GM21786 (cell line): ENCODE data around the gene FAM8A1.
A peak's percentile ranks its signal among the peaks of the same experiment; 100 is the strongest.
"Not testable (repeated sequence)": the region's sequence is repeated elsewhere in the genome, so short reads cannot be mapped to it uniquely, and the experiment has no call there.

Source experiments
- ATAC-seq: cut with Tn5 transposase; IDR thresholded peaks from one replicate; pipeline ENCODE4 v1.9.1; 2021; ENCODE audit not compliant: unreplicated experiment

Gene FAM8A1, protein sequence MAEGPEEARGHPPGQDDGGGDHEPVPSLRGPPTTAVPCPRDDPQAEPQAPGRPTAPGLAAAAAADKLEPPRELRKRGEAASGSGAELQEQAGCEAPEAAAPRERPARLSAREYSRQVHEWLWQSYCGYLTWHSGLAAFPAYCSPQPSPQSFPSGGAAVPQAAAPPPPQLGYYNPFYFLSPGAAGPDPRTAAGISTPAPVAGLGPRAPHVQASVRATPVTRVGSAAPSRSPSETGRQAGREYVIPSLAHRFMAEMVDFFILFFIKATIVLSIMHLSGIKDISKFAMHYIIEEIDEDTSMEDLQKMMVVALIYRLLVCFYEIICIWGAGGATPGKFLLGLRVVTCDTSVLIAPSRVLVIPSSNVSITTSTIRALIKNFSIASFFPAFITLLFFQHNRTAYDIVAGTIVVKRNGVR

DNA sequence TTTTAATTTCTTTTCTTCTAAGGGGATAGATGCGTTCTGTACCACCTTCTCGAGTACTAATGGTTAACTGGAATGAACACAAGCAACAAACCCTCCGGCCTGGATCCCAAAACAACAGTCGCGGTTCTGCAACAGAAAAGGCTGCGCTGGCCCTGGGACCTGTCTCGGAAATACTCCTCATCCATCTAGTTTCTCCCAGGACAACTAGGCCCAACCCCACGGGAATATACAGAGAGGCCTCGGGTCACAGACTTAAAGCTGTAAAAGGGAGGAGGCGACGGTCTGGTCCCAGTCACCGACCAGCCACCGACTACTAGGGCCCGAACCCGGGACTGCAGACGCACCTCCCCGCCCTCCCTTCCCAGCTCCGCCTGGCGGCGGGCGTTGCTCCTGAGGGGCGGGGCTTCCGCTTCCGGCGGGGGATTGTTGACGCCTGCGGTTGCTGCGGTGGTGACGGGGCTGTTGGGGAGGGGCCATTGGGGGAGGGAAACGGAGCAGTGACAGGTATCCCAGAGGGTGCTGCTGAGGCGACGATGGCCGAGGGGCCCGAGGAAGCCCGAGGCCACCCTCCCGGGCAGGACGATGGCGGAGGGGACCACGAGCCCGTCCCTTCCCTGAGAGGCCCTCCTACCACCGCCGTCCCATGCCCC lies at the start of gene FAM8A1:
FAM8A1 (plus strand) TSS at position 426 of the 650 bp plus-strand sequence; CDS start at position 534, 108 bp downstream.
- ATAC-seq, result peak; percentile 88

DNA sequence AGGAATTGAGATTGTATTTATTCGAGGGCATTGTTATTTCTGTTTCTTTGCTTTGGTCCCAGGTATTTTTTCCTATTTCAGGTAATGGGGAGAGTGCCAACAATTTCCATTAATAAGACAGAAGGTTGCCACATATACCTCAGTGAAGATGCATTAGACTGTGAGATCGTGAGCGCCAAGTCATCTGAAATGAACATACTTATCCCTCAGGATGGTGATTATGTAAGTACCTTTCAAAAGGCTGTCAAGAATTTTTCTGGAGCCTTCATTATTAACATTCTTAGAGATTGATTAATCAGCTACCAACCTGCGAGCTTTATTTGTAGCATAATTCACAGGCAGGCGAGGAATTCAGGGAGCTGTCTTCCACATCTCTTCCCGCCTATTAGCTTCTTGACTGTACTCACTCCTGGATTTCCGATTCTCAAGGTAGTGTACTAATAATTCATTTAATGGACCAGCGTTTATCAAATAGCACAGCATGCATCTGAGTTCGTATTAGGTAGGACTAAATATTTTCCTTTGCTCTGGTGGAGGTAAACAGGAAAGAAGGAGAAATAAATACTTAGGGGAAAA lies 48.6 kb upstream of the FAM8A1 start:
- no peak for ATAC-seq

DNA sequence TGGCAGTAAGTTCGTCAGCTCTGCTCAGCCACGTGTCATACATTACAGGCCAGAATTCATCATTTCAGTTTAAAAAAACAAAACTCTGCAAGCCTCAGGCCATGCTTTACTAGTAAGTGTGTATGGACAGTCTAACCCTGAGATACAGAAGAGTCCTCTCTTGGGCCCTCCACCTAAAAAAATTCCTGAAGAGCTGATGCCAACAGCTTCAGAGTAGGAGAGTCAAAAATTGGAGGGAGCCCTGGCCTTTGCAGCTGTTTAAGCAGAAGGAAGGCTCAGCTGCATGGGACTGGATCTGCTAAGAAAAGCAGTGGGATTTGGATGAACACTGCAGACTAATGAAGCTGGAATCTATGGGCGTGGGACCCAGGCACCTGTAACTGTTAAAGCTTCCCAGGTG lies 47.2 kb upstream of the FAM8A1 start:
- no peak for ATAC-seq

DNA sequence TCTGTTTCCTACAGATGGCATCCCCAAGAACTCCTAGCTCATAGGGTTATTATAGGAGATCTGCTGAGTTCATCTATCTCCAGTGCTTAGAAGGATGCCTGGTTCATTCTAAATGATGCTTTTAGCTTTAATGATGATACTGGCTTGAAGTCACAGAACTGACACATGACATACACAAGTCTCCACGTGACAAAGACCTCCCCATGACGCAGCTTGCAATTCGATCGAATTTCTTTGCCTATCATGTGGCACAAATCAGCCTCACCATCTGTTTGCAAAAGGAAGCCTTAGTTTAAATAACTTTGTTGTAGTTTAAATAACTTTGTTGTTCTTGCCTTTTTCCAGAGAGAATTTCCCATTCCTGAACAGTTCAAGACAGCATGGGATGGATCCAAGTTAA lies 44.1 kb upstream of the FAM8A1 start:
- ATAC-seq, result no peak

DNA sequence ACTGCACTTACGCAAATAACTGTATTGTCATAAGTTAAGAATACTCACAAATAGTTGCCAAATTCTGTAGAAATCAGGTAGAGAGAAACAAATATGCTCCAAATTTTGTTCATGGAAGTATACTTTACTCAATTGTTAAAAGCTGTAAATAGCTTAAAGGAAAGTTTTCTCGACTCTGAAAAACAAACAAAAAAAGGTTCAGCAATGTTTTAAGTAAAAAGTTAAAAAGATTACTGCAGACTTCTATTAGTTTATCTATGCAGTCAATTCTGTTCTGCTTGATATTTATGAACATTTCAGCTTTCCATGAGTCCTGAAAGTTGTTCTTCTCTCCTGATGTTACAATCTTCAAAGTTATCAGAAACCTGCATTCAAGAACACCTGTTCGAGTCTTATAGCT lies 37.5 kb upstream of the FAM8A1 start:
- no peak for ATAC-seq

DNA sequence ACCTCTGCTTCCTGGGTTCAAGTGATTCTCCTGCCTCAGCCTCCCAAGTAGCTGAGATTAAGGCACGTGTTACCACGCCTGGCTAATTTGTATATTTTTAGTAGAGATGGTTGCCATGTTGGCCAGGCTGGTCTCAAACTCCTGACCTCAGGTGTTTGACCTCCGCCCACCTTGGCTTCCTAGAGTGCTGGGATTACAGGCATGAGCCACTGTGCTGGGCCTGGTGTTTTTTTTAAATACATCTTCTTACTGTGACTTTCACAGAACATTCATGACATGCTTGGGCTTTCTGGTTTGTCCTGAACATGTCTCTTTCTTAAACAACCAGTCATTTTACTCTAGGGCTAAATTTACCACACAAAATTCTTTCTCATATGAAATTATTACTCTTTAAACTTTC lies 34.7 kb upstream of the FAM8A1 start:
- no peak for ATAC-seq

DNA sequence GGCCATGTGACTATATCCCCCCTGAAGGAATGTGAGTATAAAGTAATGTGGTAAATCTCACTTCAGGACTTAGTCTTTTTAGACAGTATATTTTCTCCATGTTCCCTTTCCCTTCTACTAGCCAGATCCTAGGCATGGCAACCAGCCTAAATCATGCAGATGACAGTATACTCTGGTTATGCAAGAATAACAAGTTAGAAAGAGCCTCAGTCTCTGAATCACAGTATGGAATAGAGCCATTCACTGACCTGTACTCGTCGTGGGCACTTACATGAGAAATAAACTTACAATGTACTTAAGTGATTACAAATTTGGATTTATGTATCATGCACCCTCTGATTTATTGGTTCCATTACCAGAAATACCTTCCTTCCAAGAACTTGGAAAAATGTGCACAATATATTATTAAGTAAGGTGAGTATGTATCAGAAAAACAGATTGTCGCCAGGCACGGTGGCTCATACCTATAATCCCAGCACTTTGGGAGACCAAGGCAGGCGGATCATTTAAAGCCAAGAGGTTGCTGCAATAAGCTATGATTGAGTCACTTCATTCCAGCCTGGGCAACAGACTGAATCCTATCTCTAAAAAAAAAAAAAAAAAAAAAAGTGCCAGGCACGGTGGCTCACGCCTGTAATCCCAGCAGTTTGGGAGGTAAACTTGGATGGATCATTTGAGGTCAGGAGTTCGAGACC lies 25.1 kb upstream of the FAM8A1 start:
- no peak for ATAC-seq

DNA sequence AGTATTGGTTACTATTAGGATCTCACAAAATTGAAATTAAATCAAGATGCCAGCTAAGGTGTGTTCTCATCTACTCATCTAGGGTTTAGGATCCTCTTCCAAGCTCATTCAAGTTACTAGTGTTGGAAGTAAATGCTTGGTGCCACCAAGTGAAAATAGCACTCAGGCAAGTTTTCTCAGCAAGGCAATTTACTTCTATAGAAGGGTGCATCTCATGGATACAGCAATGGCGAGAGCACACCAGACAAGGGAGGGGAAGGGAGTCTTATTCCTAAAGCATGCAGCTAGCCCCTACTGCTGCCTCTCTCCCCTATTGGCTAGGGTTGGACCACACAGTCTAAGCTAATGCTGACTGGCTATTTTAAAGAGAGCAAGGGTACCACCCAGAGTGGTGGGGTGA lies 23.0 kb upstream of the FAM8A1 start:
- no peak for ATAC-seq

DNA sequence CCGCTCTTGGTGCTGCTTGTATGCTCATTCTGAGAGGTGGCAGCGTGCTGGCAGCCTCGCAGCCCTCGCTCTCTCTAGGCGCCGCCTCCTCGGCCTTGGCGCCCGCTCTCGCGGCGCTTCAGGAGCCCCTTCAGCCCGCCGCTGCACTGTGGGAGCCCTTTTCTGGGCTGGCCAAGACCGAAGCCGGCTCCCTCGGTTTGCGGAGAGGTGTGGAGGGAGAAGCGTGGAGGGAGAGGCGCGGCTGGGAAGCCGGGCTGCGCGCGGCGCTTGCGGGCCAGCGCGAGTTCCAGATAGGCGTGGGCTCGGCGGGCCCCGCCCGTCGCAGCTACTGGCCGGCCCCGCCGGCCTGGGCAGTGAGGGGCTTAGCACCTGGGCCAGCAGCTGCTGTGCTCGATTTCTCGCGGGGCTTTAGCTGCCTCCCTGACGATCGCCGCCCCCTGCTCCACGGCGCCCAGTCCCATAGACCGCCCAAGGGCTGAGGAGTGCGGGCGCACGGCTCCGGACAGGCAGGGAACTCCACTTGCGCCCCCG lies 19.5 kb upstream of the FAM8A1 start:
- ATAC-seq, result no peak

DNA sequence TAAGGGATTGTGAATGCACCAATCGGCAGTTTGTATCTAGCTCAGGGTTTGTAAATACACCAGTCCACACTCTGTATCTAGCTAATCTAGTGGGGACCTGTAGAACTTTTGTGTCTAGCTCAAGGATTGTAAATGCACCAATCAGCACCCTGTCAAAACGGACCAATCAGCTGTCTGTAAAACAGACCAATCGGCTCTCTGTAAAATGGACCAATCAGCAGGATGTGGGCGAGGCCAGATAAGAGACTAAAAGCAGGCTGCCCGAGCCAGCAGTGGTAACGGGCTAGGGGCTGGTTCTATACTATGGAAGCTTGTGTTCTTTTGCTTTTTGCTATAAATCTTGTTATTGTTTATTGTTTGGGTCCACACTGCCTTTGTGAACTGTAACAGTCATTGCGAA lies 18.8 kb upstream of the FAM8A1 start:
- not testable (repeated sequence) for ATAC-seq

DNA sequence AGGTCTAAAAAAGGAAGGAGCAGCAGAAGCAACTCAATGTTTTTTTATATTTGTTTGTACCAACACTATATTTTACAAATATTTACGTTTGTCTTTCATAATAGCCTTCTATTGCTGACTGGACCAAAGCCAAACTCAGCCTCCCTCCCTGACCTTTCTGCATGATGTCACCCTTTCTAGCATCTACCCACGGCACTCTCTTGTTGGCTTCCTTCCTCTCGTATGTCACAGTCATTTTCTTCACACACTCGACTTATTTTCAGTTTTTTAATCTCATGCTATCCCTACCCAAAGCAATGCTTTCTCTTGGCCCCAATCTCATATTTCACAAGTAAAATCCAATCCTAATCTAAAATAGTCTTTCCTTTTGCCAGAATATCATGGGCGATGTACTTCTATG lies 16.3 kb upstream of the FAM8A1 start:
- ATAC-seq, result peak; percentile 3

DNA sequence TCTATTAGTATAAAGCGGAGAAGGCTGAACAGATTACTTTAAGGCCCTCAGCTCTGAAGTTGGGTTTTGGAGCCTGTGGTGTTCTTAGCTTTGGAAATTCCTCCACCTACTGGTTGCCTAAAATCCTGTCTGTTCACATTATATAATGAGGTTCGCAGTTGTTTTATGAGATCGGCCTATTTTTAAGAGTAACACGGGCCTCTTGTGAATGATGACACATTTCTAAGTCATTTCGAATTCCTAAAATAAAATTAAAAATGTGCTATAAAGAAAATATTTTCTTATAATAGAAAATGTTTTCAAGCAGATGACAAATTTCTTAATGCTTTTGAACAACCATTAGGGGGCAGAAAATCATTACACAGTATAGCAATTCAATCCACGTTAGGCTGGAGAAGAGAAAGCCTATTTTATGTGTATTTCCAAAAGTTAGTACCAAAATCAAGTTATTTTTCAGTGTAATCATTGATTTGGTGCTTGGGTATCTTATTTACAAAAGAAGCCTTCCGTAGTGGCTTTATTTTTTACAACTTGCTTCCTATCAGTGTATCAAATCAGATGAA lies 15.8 kb upstream of the FAM8A1 start:
- ATAC-seq, result peak; percentile 59

DNA sequence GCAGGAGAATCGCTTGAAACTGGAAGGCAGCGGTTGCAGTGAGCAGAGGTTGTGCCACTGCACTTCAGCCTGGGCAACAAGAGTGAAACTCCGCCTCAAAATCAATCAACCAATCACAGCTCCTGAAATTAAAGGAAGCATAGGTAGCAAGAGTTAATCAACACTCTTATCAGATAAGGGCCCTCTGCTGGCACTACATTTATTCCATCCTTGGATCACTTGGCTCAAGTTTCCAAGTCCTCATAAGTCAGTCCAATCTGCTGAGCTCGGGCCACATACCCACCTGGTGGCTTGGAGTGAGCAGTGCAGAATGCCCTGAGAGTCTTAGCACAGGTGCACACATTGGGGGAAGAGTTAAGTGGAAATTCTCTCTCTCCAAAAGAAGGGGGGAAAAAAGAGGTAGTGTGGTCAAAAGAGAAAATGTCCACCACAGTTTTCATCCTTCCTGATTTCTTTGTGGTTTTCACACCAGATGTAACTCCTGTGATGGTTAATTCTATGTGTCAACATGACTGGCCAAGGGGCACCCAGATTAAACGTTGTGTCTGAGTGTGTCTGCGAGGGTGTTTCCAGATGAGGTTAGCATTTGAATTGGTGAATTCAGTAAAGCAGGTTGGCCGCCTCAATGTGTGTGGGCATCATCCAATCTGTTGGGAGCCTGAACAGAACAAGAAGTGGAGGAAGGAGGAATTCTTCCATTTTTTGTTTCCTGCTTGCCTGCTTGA lies 14.2 kb upstream of the FAM8A1 start:
- no peak for ATAC-seq

DNA sequence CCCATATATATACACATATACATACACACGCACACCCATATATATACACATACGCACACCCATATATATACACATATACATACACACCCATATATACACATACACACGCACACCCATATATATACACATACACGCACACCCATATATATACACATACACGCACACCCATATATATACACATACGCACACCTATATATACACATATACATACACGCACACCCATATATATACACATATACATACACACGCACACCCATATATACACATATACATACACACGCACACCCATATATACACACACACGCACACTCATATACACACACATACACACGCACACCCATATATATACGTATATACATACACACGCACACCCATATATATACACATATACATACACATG lies 13.5 kb upstream of the FAM8A1 start:
- ATAC-seq, result not testable (repeated sequence)

DNA sequence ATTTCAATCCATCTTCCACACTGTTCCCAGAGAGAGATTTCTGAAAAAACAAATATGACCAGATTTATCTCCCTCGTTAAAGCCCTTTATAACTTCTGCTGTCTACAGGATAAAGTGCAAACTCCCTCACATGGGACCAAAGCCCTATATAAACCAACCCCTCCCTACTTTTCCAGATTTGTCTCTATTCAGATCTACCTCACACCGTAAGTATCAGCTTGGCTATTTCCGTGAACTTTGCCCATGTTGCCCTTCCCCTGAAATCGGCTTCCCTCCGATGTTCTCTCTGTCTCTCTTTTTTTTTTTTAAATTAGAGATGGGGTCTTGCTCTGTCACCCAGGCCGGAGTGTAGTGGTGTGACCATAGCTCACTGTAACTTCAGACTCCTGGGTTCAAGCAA lies 12.1 kb upstream of the FAM8A1 start:
- ATAC-seq, result no peak

DNA sequence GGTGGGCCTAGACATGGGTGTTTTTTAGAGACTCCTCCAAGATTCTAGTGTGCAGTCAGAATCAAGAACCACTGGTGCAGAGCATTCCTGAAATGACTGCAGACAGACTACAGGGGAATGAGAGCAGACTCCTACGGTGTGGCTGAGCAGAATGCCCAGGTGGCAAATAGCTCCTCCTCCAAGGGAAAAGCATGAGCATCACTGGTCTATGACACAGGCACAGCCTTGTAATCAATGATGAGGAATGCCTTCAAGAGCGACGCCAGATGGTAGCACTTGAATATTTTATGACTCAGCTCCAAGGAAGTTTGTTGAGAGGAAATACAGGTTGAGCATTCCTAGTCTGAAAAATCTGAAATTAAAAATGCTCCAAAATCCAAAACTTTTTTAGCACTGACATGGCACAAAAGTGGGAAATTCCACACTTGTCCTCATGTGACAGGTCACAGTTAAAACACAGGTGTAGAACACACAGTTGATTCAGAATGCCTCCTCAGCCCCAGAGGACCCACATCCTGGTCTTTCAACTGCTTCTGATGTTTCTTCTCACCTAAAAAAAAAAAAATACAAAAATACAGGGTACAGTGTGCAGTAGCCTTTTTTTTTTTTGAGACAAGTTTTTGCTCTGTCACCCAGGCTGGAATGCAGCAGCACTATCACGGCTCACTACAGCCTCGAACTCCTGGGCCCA lies 10.6 kb upstream of the FAM8A1 start:
- peak; percentile 42 for ATAC-seq

DNA sequence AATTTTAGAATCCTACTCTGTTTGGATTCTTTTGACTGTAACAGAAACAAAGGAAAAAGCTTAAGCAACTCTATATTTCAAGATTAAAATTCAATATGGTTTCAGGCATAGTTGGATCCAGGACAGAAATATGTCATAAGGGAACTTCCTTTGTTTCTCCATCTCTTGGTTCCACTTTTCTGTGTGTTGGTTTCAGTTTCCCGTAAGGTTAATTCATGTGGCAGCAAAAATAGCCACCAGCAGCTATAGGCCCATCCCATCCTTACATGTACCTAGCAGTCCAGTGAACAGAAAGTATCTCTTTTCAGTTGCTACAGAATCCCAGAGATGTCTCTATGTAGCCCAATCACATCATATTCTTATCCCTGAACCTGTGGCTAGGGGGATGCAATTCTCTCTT lies 8.8 kb upstream of the FAM8A1 start:
- ATAC-seq, result no peak

DNA sequence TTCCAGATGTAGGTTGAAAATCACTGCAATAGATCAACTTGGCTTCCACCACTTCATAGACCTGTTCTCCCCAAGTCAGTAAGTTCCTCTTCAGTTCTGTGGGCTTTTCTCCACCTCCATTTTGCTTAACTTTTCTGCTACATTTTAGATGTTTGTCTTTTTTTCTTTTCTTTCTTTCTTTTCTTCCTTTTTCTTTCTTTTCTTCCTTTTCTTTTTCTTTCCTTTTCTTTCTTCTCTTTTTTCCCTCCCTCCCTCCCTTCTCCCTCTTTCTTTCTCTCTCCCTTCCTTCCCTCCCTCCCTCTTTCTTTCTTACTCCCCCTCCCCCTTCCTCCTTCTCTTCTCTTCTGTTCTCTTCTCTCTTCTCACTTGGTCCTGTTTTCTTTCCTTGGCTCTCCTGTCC lies 6.9 kb upstream of the FAM8A1 start:
- no peak for ATAC-seq

DNA sequence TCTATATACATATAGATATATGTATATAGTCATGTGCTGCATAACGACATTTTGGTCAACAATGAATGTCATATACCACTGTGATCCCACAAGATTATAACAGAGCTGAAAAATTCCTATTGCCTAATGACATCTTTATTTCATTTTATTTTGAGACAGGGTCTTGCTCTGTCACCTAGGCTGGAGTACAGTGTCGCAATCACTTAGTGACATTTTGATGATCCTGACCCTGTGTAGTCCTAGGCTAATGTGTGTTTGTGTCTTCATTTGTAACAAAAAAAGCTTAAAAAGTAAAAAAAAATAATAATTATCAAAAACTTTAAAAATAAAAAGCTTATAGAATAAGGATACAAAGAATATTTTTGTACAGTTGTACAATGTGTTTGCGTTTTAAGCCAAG lies 4.0 kb upstream of the FAM8A1 start:
- ATAC-seq, result no peak
